Activated T-cell treated with anti-CD3 and anti-CD28 coated beads, Interleukin-2, amount 50 U/mL, for 72 hours (primary cell): ENCODE data around the gene C10orf143. TPM values are rescaled to one million over a fixed set of nuclear protein-coding genes. Genes with fewer than 3 reads are reported as not detected.

Source experiments
- ATAC-seq, 2 donors: fragments of 150-1000 bp; cut with Tn5 transposase; replicated peaks in 1 of 2; 2 replicates each; pipeline ENCODE4 v1.10.0; 2021; ENCODE audit warnings: moderate library complexity in 2 of 2, mild to moderate bottlenecking in 1 of 2
- DNase-seq, 2 donors: peaks; one replicate each; pipeline ENCODE4 v3.0.0; 2021 to 2022; ENCODE audit warnings: mixed read lengths in 1 of 2
- H3K27ac Mint-ChIP-seq: one replicate; pipeline ENCODE4 v1.8.0; 2022; ENCODE audit warnings: mild to moderate bottlenecking, moderate library complexity, mixed read lengths
- H3K27me3 Mint-ChIP-seq: one replicate; pipeline ENCODE4 v1.8.0; 2022; ENCODE audit warnings: low read depth, mixed read lengths
- H3K36me3 Mint-ChIP-seq, 2 donors: one replicate each; pipeline ENCODE4 v1.8.0; 2022; ENCODE audit warnings: mixed read lengths in 2 of 2, mild to moderate bottlenecking in 1 of 2; ENCODE audit not compliant: insufficient read depth in 2 of 2
- H3K4me1 Mint-ChIP-seq: one replicate; pipeline ENCODE4 v1.8.0; 2022; ENCODE audit warnings: low read depth, mixed read lengths
- H3K4me3 Mint-ChIP-seq, 2 donors: one replicate each; pipeline ENCODE4 v1.8.0; 2022; ENCODE audit warnings: mild to moderate bottlenecking in 2 of 2, mixed read lengths in 2 of 2, moderate library complexity in 2 of 2
- H3K9me3 Mint-ChIP-seq, 2 donors: one replicate each; pipeline ENCODE4 v1.8.0; 2022; ENCODE audit warnings: mixed read lengths in 2 of 2
- total RNA-seq, 2 donors: library from RNA; stranded (reverse); gene quantifications; one replicate each; pipeline ENCODE4 v1.2.3, GENCODE V29; 2022

C10orf143 gene
- total RNA-seq, 2 donors from 2014 or later: 6.4 to 12.0 TPM

- no peak overlapping the region for H3K27ac Mint-ChIP-seq
- H3K36me3 Mint-ChIP-seq: no peaks in the 10 kb centered on the region
- H3K9me3 Mint-ChIP-seq: no peaks in the 10 kb centered on the region
- H3K4me1 Mint-ChIP-seq: no peaks in the 10 kb centered on the region
- ATAC-seq (no peak), DNase-seq (no peak)
- H3K4me3 Mint-ChIP-seq: no peak overlapping the region
- H3K27me3 Mint-ChIP-seq: no peaks in the 10 kb centered on the region
Observed at GRCh38 chr10:130062976-130063375, 47.7 kb downstream of the C10orf143 start.

- Mint-ChIP-seq H3K27me3 (no peaks in the 10 kb centered on the region), H3K4me3 (no peak overlapping the region), H3K27ac (no peak overlapping the region), H3K4me1 (no peaks in the 10 kb centered on the region), H3K9me3 (no peaks in the 10 kb centered on the region), H3K36me3 (no peaks in the 10 kb centered on the region)
- ATAC-seq: no peak
- no peak for DNase-seq
Observed at GRCh38 chr10:130062201-130062600, 48.4 kb downstream of the C10orf143 start.

- DNase-seq: no peak
- Mint-ChIP-seq H3K9me3 (no peaks in the 10 kb centered on the region), H3K27ac (no peak overlapping the region), H3K4me1 (no peaks in the 10 kb centered on the region), H3K4me3 (no peak overlapping the region), H3K36me3 (no peaks in the 10 kb centered on the region), H3K27me3 (no peaks in the 10 kb centered on the region)
- no peak for ATAC-seq
Observed at GRCh38 chr10:130061760-130062159, 48.9 kb downstream of the C10orf143 start.

GRCh38 chr10:130054021-130054420 is 56.6 kb downstream of the C10orf143 start:
- Mint-ChIP-seq H3K27me3 (no peaks in the 10 kb centered on the region), H3K36me3 (peaks cover 0 to 2% of the 10 kb centered on the region in 2 donors), H3K9me3 (no peaks in the 10 kb centered on the region), H3K4me1 (no peaks in the 10 kb centered on the region), H3K4me3 (no peak overlapping the region), H3K27ac (no peak overlapping the region)
- DNase-seq: no peak
- ATAC-seq: no peak

- ATAC-seq: no peak
- no peak for DNase-seq
- Mint-ChIP-seq H3K36me3 (peaks cover 0 to 2% of the 10 kb centered on the region in 2 donors), H3K4me1 (no peaks in the 10 kb centered on the region), H3K9me3 (no peaks in the 10 kb centered on the region), H3K27ac (no peak overlapping the region), H3K4me3 (no peak overlapping the region), H3K27me3 (no peaks in the 10 kb centered on the region)
Observed at GRCh38 chr10:130053561-130053960, 57.1 kb downstream of the C10orf143 start.

- no peaks in the 10 kb centered on the region for H3K4me1 Mint-ChIP-seq
Observed at GRCh38 chr10:130052193-130052592, 58.4 kb downstream of the C10orf143 start.

GRCh38 chr10:130050721-130051120 is 59.9 kb downstream of the C10orf143 start:
- no peaks in the 10 kb centered on the region for H3K9me3 Mint-ChIP-seq
- H3K4me3 Mint-ChIP-seq: no peak overlapping the region
- H3K27me3 Mint-ChIP-seq: no peaks in the 10 kb centered on the region
- H3K36me3 Mint-ChIP-seq: peaks cover 0 to 2% of the 10 kb centered on the region in 2 donors
- H3K4me1 Mint-ChIP-seq: no peaks in the 10 kb centered on the region
- ATAC-seq (no peak), DNase-seq (no peak)
- H3K27ac Mint-ChIP-seq: no peak overlapping the region

More at GRCh38 chr10:130052193-130052592, 58.4 kb downstream of the C10orf143 start:
- no peaks in the 10 kb centered on the region for H3K27me3 Mint-ChIP-seq
- ATAC-seq: no peak
- no peak for DNase-seq
- H3K9me3 Mint-ChIP-seq: no peaks in the 10 kb centered on the region
- peaks cover 0 to 2% of the 10 kb centered on the region in 2 donors for H3K36me3 Mint-ChIP-seq
- H3K4me3 Mint-ChIP-seq: no peak overlapping the region
- no peak overlapping the region for H3K27ac Mint-ChIP-seq

- H3K4me3 Mint-ChIP-seq: no peak overlapping the region
- no peak overlapping the region for H3K27ac Mint-ChIP-seq
- no peaks in the 10 kb centered on the region for H3K4me1 Mint-ChIP-seq
- no peaks in the 10 kb centered on the region for H3K27me3 Mint-ChIP-seq
- H3K36me3 Mint-ChIP-seq: peaks cover 0 to 1% of the 10 kb centered on the region in 2 donors
- no peak for DNase-seq
- no peak for ATAC-seq
- no peaks in the 10 kb centered on the region for H3K9me3 Mint-ChIP-seq
Observed at GRCh38 chr10:130049987-130050386, 60.6 kb downstream of the C10orf143 start.

GRCh38 chr10:130049244-130049643 is 61.4 kb downstream of the C10orf143 start:
- no peaks in the 10 kb centered on the region for H3K9me3 Mint-ChIP-seq
- H3K27ac Mint-ChIP-seq: no peak overlapping the region
- no peaks in the 10 kb centered on the region for H3K4me1 Mint-ChIP-seq
- no peaks in the 10 kb centered on the region for H3K36me3 Mint-ChIP-seq
- DNase-seq (no peak), ATAC-seq (no peak)
- no peak overlapping the region for H3K4me3 Mint-ChIP-seq
- H3K27me3 Mint-ChIP-seq: no peaks in the 10 kb centered on the region

- H3K36me3 Mint-ChIP-seq: no peaks in the 10 kb centered on the region
- no peaks in the 10 kb centered on the region for H3K9me3 Mint-ChIP-seq
- DNase-seq: no peak
- H3K27ac Mint-ChIP-seq: no peak overlapping the region
- H3K27me3 Mint-ChIP-seq: peaks cover 7% of the 10 kb centered on the region
- H3K4me3 Mint-ChIP-seq: no peak overlapping the region
- no peaks in the 10 kb centered on the region for H3K4me1 Mint-ChIP-seq
- ATAC-seq: no peak
Observed at GRCh38 chr10:130048081-130048480, 62.5 kb downstream of the C10orf143 start.

- Mint-ChIP-seq H3K36me3 (no peaks in the 10 kb centered on the region), H3K4me3 (no peak overlapping the region), H3K27ac (no peak overlapping the region), H3K9me3 (no peaks in the 10 kb centered on the region), H3K4me1 (no peaks in the 10 kb centered on the region), H3K27me3 (peaks cover 15% of the 10 kb centered on the region)
- no peak for DNase-seq
- ATAC-seq: no peak
Observed at GRCh38 chr10:130047336-130047735, 63.3 kb downstream of the C10orf143 start.

GRCh38 chr10:130046591-130046990 is 64.0 kb downstream of the C10orf143 start:
- Mint-ChIP-seq H3K4me3 (no peak overlapping the region), H3K27ac (no peak overlapping the region), H3K9me3 (no peaks in the 10 kb centered on the region), H3K4me1 (no peaks in the 10 kb centered on the region), H3K27me3 (peaks cover 22% of the 10 kb centered on the region), H3K36me3 (no peaks in the 10 kb centered on the region)
- ATAC-seq (no peak), DNase-seq (no peak)

- ATAC-seq: no peak
- H3K4me3 Mint-ChIP-seq: no peak overlapping the region
- no peak overlapping the region for H3K27ac Mint-ChIP-seq
- H3K36me3 Mint-ChIP-seq: no peaks in the 10 kb centered on the region
- H3K27me3 Mint-ChIP-seq: peaks cover 22% of the 10 kb centered on the region
- DNase-seq: no peak
- no peaks in the 10 kb centered on the region for H3K9me3 Mint-ChIP-seq
- no peaks in the 10 kb centered on the region for H3K4me1 Mint-ChIP-seq
Observed at GRCh38 chr10:130045801-130046321, 64.8 kb downstream of the C10orf143 start.

- Mint-ChIP-seq H3K9me3 (no peaks in the 10 kb centered on the region), H3K4me1 (no peaks in the 10 kb centered on the region), H3K27me3 (peaks cover 22% of the 10 kb centered on the region), H3K4me3 (no peak overlapping the region), H3K27ac (no peak overlapping the region), H3K36me3 (no peaks in the 10 kb centered on the region)
- ATAC-seq: no peak
- no peak for DNase-seq
Observed at GRCh38 chr10:130045091-130045652, 65.5 kb downstream of the C10orf143 start.
